Breast epithelium (tissue), 4 donors: Measurements from ENCODE around the gene TAX1BP3. TPM values are rescaled to one million over a fixed set of nuclear protein-coding genes. Genes with fewer than 3 reads are reported as not detected.

Experiments
- DNase-seq, 2 donors: peaks; one replicate each; pipeline ENCODE4 v3.0.0-alpha.2; 2019; ENCODE audit warnings: low spot score in 2 of 2
- H3K27ac ChIP-seq, 2 donors: fragments of 200-600 bp; sonication (generic) in 1 of 2; one replicate each; pipeline ENCODE4 v1.5.1; 2016 to 2019; ENCODE audit warnings: mild to moderate bottlenecking in 1 of 2
- H3K27me3 ChIP-seq, 2 donors: fragments of 200-600 bp; sonication (generic) in 1 of 2; one replicate each; pipeline versions ENCODE4 v1.5.1 to v1.6.0; 2017 to 2019; ENCODE audit warnings: control low read depth in 1 of 2, mild to moderate bottlenecking in 1 of 2
- H3K36me3 ChIP-seq: fragments of 200-600 bp; one replicate; pipeline ENCODE4 v1.5.1; 2019
- H3K4me1 ChIP-seq, 2 donors: fragments of 200-600 bp; sonication (generic); one replicate each; pipeline ENCODE4 v1.5.1; 2016 to 2019; ENCODE audit warnings: control low read depth in 1 of 2
- H3K4me3 ChIP-seq, 3 donors: fragments of 200-600 bp; sonication (generic); 1 replicate in 2 of 3; 2 replicates in 1 of 3; pipeline ENCODE4 v1.5.1; 2016 to 2019; ENCODE audit warnings: mild to moderate bottlenecking in 3 of 3, moderate library complexity in 2 of 3
- H3K9me3 ChIP-seq, 2 donors: fragments of 200-600 bp; sonication (generic) in 1 of 2; one replicate each; pipeline ENCODE4 v1.5.1; 2016 to 2019; ENCODE audit warnings: control low read depth in 1 of 2
- CTCF ChIP-seq, 3 donors: fragments of 450-650 bp; IDR thresholded peaks; one replicate each; pipeline ENCODE4 v1.5.1; 2016 to 2017; ENCODE audit warnings: antibody characterized with exemption in 3 of 3, mild to moderate bottlenecking in 3 of 3, moderate library complexity in 3 of 3
- POLR2A ChIP-seq: fragments of 450-650 bp; IDR thresholded peaks from one replicate; pipeline ENCODE4 v1.6.1; 2016; ENCODE audit warnings: antibody characterized with exemption, mild to moderate bottlenecking, moderate library complexity
- POLR2AphosphoS5 ChIP-seq, 3 donors: sonication (generic); formaldehyde crosslinking; IDR thresholded peaks; one replicate each; pipeline ENCODE4 v1.6.1; 2017; ENCODE audit warnings: antibody characterized with exemption in 3 of 3
- intact Hi-C: fragments of 100-400 bp; cut with DNase I; formaldehyde crosslinking; loops from one replicate; pipeline ENCODE4 v1.15.1; 2023; ENCODE audit warnings: low total_unique reads
- total RNA-seq, 3 donors: library from RNA; depleted of rRNA; stranded (reverse); fragments of >200 nt; gene quantifications; one replicate each; pipeline ENCODE4 v1.1.0, GENCODE V29; 2016

Gene TAX1BP3
- total RNA-seq, 3 donors from 2014 or later = 79.6 to 134 (median 107) TPM

DNA sequence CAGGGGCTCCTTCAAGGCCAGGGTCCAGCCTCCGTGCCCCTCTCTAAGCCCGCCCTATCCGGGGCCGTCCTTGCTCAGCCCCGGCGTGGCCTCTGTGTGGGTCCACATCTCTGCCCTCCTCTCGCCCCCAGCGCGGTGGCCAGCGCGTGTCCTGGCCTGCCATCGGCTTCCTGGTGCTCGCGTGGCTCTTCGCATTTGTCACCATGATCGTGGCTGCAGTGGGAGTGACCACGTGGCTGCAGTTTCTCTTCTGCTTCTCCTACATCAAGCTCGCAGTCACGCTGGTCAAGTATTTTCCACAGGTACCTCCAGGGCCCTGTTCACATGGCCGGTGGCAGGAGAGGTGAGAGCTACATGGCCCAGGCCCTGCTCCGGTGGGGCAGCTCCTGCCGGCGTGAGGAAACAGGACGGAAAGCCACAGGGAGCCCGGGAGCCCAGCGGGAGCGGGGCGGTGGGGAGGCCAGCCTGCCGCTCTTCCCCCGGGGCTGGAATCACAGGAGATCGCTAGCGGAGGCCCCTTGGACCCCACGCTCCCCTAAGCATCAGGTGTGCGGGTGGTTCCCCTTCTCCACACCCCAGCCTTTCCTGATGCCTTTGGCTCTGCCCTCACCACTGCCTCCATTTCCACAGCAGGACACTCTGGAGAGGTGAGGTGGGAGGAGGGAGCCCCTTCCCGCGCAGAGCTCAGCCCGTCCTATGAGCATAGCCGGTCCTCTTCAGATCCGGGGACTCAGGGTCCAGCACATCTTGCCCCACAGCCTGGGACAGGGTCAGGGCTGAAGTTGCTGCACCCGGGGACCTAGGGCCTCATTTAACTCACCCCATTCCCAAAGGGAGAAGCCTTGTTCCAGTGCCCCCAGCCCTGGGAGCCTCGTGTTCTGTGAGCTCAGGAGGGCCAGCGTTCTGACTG, 10.2 kb downstream of the TAX1BP3 start:
- Histone ChIP-seq H3K27ac (peak overlapping the region; percentile 68 to 80), H3K27me3 (no peaks in the 10 kb centered on the region), H3K9me3 (no peaks in the 10 kb centered on the region), H3K4me3 (no peak overlapping the region), H3K36me3 (no peaks in the 10 kb centered on the region), H3K4me1 (peaks cover 0 to 5% of the 10 kb centered on the region in 2 donors)
- intact Hi-C loops = no loop called here
- no peak for TF ChIP-seq POLR2A
- no peak for TF ChIP-seq CTCF (IDR thresholded peaks at IDR 0.05)
- TF ChIP-seq POLR2AphosphoS5 (IDR thresholded peaks at IDR 0.05) = no peak
- no peak for DNase-seq

- Histone ChIP-seq H3K27ac (no peak overlapping the region), H3K4me3 (no peak overlapping the region), H3K36me3 (no peaks in the 10 kb centered on the region), H3K27me3 (no peaks in the 10 kb centered on the region), H3K9me3 (no peaks in the 10 kb centered on the region), H3K4me1 (peaks cover 0 to 5% of the 10 kb centered on the region in 2 donors)
- DNase-seq = no peak
- no peak for TF ChIP-seq POLR2A
- TF ChIP-seq POLR2AphosphoS5 (IDR thresholded peaks at IDR 0.05) = no peak
- TF ChIP-seq CTCF (IDR thresholded peaks at IDR 0.05) = no peak
- intact Hi-C loops = no loop called here
These were observed 10.8 kb downstream of the TAX1BP3 start for GRCh38 chr17:3657588-3657869.

- intact Hi-C loops = no loop called here
- peaks cover 0 to 5% of the 10 kb centered on the region in 2 donors for H3K4me1 ChIP-seq
- TF ChIP-seq POLR2AphosphoS5 (IDR thresholded peaks at IDR 0.05) = no peak
- no peak for TF ChIP-seq CTCF (IDR thresholded peaks at IDR 0.05)
- no peak for TF ChIP-seq POLR2A
- no peaks in the 10 kb centered on the region for H3K36me3 ChIP-seq
- H3K27me3 ChIP-seq = no peaks in the 10 kb centered on the region
- DNase-seq = no peak
- no peak overlapping the region for H3K4me3 ChIP-seq
- no peaks in the 10 kb centered on the region for H3K9me3 ChIP-seq
- no peak overlapping the region for H3K27ac ChIP-seq
These were observed 11.4 kb downstream of the TAX1BP3 start for GRCh38 chr17:3656755-3657587.

DNA sequence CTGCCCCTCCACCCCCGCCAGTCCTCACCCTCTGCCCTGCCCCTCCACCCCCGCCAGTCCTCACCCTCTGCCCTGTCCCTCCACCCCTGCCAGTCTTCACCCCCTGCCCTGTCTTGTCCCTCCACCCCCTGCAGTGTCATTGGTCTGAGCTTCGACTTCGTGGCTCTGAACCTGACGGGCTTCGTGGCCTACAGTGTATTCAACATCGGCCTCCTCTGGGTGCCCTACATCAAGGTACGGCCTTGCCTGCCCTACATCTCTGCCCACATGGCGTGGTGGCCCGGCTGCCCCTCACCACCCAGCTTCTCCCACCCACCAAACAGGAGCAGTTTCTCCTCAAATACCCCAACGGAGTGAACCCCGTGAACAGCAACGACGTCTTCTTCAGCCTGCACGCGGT, 12.0 kb downstream of the TAX1BP3 start:
- no peaks in the 10 kb centered on the region for H3K36me3 ChIP-seq
- H3K4me1 ChIP-seq = peaks cover 0 to 5% of the 10 kb centered on the region in 2 donors
- H3K27ac ChIP-seq = no peak overlapping the region
- H3K27me3 ChIP-seq = no peaks in the 10 kb centered on the region
- intact Hi-C loops = no loop called here
- TF ChIP-seq POLR2A = no peak
- no peak for TF ChIP-seq POLR2AphosphoS5 (IDR thresholded peaks at IDR 0.05)
- TF ChIP-seq CTCF (IDR thresholded peaks at IDR 0.05) = no peak
- no peaks in the 10 kb centered on the region for H3K9me3 ChIP-seq
- DNase-seq = no peak
- H3K4me3 ChIP-seq = no peak overlapping the region

DNA sequence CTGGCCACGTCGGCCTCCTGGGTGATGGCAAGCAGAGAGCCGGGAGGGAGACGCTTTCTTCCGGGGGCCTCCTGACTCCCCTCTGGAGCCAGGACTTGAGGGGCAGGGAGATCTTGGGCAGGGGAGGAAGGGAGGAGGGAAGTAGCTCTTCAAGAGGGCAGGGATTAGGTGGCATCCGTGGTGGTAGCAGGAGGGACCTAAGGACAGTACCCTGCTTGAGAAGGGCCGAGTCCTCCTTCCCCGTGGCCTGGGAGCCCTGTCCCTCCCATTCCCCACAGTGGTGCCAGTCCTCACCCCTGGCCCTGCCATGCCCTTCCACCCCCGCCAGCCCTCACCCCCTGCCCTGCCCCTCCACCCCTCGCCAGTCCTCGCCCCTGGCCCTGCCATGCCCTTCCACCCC, 12.6 kb downstream of the TAX1BP3 start:
- peaks cover 0 to 5% of the 10 kb centered on the region in 2 donors for H3K4me1 ChIP-seq
- no peak overlapping the region for H3K4me3 ChIP-seq
- no peak for DNase-seq
- H3K36me3 ChIP-seq = no peaks in the 10 kb centered on the region
- H3K9me3 ChIP-seq = no peaks in the 10 kb centered on the region
- no peak overlapping the region for H3K27ac ChIP-seq
- TF ChIP-seq POLR2A (no peak), POLR2AphosphoS5 (IDR thresholded peaks at IDR 0.05) (no peak), CTCF (IDR thresholded peaks at IDR 0.05) (no peak)
- H3K27me3 ChIP-seq = no peaks in the 10 kb centered on the region
- intact Hi-C loops = no loop called here
